Lung (tissue), 12 donors: ENCODE results near the gene SSH2. TPM values are rescaled to one million over a fixed set of nuclear protein-coding genes. Genes with fewer than 3 reads are reported as not detected.

Experiments used
- ATAC-seq: fragments of 200-7000 bp; cut with Tn5 transposase; one replicate; pipeline ENCODE4 v1.9.1; 2020; ENCODE audit warnings: moderate number of reproducible peaks; ENCODE audit not compliant: insufficient read depth, low FRiP score
- DNase-seq, 3 donors: peaks; one replicate each; pipeline ENCODE4 v3.0.0-alpha.2; 2013 to 2017
- H3K27ac ChIP-seq, 2 donors: one replicate each; pipeline ENCODE4 v1.5.1; 2013; ENCODE audit warnings: mild to moderate bottlenecking in 2 of 2, moderate library complexity in 2 of 2, control low read depth in 1 of 2, inconsistent platforms in 1 of 2, low read depth in 1 of 2, low read length in 1 of 2
- H3K27me3 ChIP-seq, 3 donors: one replicate each; pipeline ENCODE4 v1.5.1; 2013; ENCODE audit warnings: low read length in 2 of 3; ENCODE audit not compliant: control insufficient read depth in 3 of 3, insufficient read depth in 3 of 3
- H3K36me3 ChIP-seq, 4 donors: one replicate each; pipeline ENCODE4 v1.5.1; 2013; ENCODE audit warnings: low read length in 4 of 4, mild to moderate bottlenecking in 1 of 4, moderate library complexity in 1 of 4; ENCODE audit not compliant: control insufficient read depth in 4 of 4, insufficient read depth in 4 of 4
- H3K4me1 ChIP-seq, 5 donors: one replicate each; pipeline ENCODE4 v1.5.1; 2013; ENCODE audit warnings: low read length in 5 of 5, mild to moderate bottlenecking in 2 of 5, moderate library complexity in 1 of 5; ENCODE audit not compliant: control insufficient read depth in 5 of 5, insufficient read depth in 5 of 5
- H3K4me3 ChIP-seq: one replicate; pipeline ENCODE4 v1.5.1; 2013; ENCODE audit warnings: mild to moderate bottlenecking, control low read depth, moderate library complexity
- H3K9ac ChIP-seq, 2 donors: one replicate each; pipeline ENCODE4 v1.5.1; 2013; ENCODE audit warnings: low read length in 2 of 2, control low read depth in 1 of 2; ENCODE audit not compliant: insufficient read depth in 1 of 2
- H3K9me3 ChIP-seq, 4 donors: one replicate each; pipeline ENCODE4 v1.5.1; 2013; ENCODE audit warnings: low read length in 3 of 4, mild to moderate bottlenecking in 1 of 4, moderate library complexity in 1 of 4; ENCODE audit not compliant: control insufficient read depth in 4 of 4, insufficient read depth in 3 of 4
- WGBS, 2 donors: extraction: QIAGEN DNeasy Blood & Tissue Kit; methylation state at CpG; one replicate each; pipeline ENCODE4 v1.1.7; 2013; 5-methylcytosine and 5-hydroxymethylcytosine counted together
- polyA plus RNA-seq, 2 donors: library from polyadenylated mRNA; stranded (reverse); fragments of 200-250 nt; gene quantifications; one replicate each; pipeline ENCODE4 v1.2.1, GENCODE V29; 2013
- total RNA-seq, 2 donors: library from RNA; depleted of rRNA in 1 of 2; stranded (reverse); fragments of >200 nt in 1 of 2; gene quantifications; one replicate each; pipeline ENCODE4 v1.2.1, GENCODE V29; 2014 to 2021
- TF ChIP-seq, protein P1 (sequence below): IDR thresholded peaks from 2 replicates; pipeline ENCODE4 v1.5.1; 2012; ENCODE audit warnings: mild to moderate bottlenecking; ENCODE audit errors: control extremely low read depth, extremely low read depth
- donor health status: control.
- donor health status: control.
- donor health status: Bipolar disorder and iron deficiency.
- donor health status: healthy.
- donor health status: DM: yes; HTN: yes; CAD: no.

SSH2 gene
- total and polyA plus RNA-seq, 4 donors, result 23.4 to 69.4 (median 41.1) TPM

- Histone ChIP-seq H3K36me3 (no peaks in the 10 kb centered on the region), H3K4me1 (peaks cover 0 to 48% (median 34%) of the 10 kb centered on the region in 5 donors), H3K27me3 (peaks cover 0 to 51% (median 43%) of the 10 kb centered on the region in 3 donors), H3K4me3 (no peak overlapping the region), H3K9me3 (peaks cover 0 to 3% (median 0%) of the 10 kb centered on the region in 4 donors), H3K27ac (no peak overlapping the region), H3K9ac (no peak overlapping the region)
- ATAC-seq, result peak; percentile 36
- peak; percentile 34 to 59 (median 50) for DNase-seq
- WGBS, 2 donors, result 6 to 20% methylated on average over 59 to 68 of the region's 68 CpGs
- TF ChIP-seq, protein P1, sequence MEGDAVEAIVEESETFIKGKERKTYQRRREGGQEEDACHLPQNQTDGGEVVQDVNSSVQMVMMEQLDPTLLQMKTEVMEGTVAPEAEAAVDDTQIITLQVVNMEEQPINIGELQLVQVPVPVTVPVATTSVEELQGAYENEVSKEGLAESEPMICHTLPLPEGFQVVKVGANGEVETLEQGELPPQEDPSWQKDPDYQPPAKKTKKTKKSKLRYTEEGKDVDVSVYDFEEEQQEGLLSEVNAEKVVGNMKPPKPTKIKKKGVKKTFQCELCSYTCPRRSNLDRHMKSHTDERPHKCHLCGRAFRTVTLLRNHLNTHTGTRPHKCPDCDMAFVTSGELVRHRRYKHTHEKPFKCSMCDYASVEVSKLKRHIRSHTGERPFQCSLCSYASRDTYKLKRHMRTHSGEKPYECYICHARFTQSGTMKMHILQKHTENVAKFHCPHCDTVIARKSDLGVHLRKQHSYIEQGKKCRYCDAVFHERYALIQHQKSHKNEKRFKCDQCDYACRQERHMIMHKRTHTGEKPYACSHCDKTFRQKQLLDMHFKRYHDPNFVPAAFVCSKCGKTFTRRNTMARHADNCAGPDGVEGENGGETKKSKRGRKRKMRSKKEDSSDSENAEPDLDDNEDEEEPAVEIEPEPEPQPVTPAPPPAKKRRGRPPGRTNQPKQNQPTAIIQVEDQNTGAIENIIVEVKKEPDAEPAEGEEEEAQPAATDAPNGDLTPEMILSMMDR, result peak; percentile 40
Observed at GRCh38 chr17:29617481-29618271, 312.4 kb downstream of the SSH2 start.

- 2 to 18% methylated on average over 16 of the region's 16 CpGs for WGBS, 2 donors
- Histone ChIP-seq H3K27ac (no peak overlapping the region), H3K36me3 (no peaks in the 10 kb centered on the region), H3K4me3 (no peak overlapping the region), H3K9ac (no peak overlapping the region), H3K4me1 (peaks cover 0 to 43% (median 31%) of the 10 kb centered on the region in 5 donors), H3K27me3 (peaks cover 0 to 52% (median 43%) of the 10 kb centered on the region in 3 donors), H3K9me3 (peaks cover 0 to 3% (median 0%) of the 10 kb centered on the region in 4 donors)
- ATAC-seq (peak; percentile 38), DNase-seq (peak; percentile 76 to 79 (median 76))
- TF ChIP-seq, protein P1, result peak; percentile 42
Observed at GRCh38 chr17:29617125-29617480, 312.9 kb downstream of the SSH2 start.

DNA sequence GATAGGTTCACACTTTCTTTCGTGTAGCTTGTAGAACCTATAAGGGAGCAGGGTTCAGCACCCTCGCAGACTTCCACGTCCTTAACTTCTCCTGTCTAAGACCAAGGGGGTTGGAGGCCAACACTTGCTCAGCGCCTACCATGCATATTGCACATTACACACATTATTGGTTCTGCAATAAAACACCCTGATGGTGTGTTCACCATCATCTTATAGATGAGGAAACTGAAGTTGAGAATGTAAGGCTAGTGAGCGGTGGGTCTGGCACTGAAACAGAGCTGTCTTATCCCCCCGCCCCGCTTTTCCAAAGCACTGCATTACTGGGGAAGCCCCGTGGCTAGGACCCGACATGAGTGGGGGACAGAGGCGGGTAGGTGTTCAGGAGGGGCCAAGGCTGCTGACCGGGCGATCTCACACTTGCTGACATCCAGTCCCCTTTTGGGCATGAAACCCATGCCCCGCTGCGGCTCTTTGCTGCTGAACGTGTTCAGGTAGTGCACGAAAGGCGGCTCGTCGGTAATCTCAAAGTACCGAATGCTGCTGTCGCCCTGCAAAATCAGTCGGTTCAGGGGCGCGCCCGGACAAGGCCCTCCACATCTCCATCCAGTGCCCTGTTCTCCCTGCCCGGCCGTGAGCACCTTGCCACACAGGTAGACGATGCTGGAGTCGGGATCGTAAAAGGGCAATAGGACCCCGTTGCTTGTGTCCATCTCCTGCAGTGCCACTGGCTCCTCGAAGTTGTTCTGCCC is 313.6 kb downstream of the SSH2 start:
- no peak overlapping the region for H3K9ac ChIP-seq
- 26 to 36% methylated on average over 32 of the region's 32 CpGs for WGBS, 2 donors
- no peaks in the 10 kb centered on the region for H3K36me3 ChIP-seq
- peaks cover 0 to 41% (median 30%) of the 10 kb centered on the region in 5 donors for H3K4me1 ChIP-seq
- ATAC-seq (no peak), DNase-seq (no peak)
- TF ChIP-seq, protein P1, result no peak
- H3K27ac ChIP-seq, result peak overlapping the region in 1 of 2 donors; percentile 1
- H3K27me3 ChIP-seq, result peaks cover 0 to 51% (median 43%) of the 10 kb centered on the region in 3 donors
- peaks cover 0 to 3% (median 0%) of the 10 kb centered on the region in 4 donors for H3K9me3 ChIP-seq
- no peak overlapping the region for H3K4me3 ChIP-seq
